A673 (cell line): Measurements from ENCODE around the gene GIPC2.

Experiments used
- EZH2 ChIP-seq: fragments of 200-600 bp; sonication (generic); IDR thresholded peaks from 2 replicates; pipeline ENCODE4 v1.6.1; 2017; ENCODE audit warnings: borderline replicate concordance, low read depth, mild to moderate bottlenecking, mixed read lengths, antibody characterized with exemption, low read length; ENCODE audit not compliant: poor library complexity, severe bottlenecking
- TF ChIP-seq, protein P1 (sequence below): fragments of 300-800, 200-600 bp; sonication (generic); conservative IDR thresholded peaks from 2 replicates; pipeline ENCODE4 v1.5.1; 2017; ENCODE audit warnings: low read depth, mild to moderate bottlenecking, antibody characterized with exemption, low read length, moderate library complexity, mixed read lengths

DNA sequence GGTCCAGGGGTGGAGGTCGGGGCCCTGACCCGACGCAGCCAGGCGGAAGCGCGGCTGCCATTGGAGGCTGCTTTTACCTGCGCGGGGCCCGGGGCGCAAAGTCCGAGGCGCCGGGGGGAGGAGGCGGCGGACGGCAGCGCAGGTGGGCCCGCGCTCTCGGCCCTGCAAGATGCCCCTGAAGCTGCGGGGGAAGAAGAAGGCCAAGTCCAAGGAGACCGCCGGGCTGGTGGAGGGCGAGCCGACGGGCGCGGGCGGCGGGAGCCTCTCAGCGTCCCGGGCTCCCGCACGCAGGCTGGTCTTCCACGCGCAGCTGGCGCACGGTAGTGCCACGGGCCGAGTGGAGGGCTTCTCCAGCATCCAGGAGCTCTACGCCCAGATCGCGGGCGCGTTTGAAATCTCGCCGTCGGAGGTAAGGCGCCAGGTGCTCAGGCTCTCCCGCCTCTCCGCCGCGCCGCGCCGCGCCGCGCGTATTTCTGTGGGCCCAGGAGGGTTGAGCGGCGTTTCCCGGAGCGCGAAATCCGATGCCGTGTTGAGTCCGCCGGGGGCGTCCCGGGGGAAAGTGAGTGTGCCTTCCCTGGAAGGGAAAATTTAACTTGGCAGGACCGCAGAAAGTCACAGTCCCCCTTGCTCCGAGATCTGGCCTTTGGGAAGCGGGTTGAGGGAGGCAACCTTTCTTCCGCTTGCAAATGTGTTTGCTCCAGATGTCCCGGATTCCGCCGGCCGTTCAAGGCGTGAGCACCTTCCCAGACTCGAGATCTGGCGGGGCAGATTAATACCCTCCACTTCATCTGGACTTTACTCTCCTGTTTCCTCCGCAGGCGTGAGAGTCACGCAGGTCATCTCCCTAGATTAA is at the start of gene GIPC2:
- TF ChIP-seq, protein P1, sequence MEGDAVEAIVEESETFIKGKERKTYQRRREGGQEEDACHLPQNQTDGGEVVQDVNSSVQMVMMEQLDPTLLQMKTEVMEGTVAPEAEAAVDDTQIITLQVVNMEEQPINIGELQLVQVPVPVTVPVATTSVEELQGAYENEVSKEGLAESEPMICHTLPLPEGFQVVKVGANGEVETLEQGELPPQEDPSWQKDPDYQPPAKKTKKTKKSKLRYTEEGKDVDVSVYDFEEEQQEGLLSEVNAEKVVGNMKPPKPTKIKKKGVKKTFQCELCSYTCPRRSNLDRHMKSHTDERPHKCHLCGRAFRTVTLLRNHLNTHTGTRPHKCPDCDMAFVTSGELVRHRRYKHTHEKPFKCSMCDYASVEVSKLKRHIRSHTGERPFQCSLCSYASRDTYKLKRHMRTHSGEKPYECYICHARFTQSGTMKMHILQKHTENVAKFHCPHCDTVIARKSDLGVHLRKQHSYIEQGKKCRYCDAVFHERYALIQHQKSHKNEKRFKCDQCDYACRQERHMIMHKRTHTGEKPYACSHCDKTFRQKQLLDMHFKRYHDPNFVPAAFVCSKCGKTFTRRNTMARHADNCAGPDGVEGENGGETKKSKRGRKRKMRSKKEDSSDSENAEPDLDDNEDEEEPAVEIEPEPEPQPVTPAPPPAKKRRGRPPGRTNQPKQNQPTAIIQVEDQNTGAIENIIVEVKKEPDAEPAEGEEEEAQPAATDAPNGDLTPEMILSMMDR: no peak
- peak; percentile 44 for TF ChIP-seq EZH2
